ENCODE results near the gene PPT1. TPM values are rescaled to one million over a fixed set of nuclear protein-coding genes. Genes with fewer than 3 reads are reported as not detected.

Gene PPT1
- total and polyA plus RNA-seq, 2 of the 8 experiments (the other 6 are each of a cell fraction or from before 2014, with no cell fraction given) = 77.1 to 150 TPM

DNA sequence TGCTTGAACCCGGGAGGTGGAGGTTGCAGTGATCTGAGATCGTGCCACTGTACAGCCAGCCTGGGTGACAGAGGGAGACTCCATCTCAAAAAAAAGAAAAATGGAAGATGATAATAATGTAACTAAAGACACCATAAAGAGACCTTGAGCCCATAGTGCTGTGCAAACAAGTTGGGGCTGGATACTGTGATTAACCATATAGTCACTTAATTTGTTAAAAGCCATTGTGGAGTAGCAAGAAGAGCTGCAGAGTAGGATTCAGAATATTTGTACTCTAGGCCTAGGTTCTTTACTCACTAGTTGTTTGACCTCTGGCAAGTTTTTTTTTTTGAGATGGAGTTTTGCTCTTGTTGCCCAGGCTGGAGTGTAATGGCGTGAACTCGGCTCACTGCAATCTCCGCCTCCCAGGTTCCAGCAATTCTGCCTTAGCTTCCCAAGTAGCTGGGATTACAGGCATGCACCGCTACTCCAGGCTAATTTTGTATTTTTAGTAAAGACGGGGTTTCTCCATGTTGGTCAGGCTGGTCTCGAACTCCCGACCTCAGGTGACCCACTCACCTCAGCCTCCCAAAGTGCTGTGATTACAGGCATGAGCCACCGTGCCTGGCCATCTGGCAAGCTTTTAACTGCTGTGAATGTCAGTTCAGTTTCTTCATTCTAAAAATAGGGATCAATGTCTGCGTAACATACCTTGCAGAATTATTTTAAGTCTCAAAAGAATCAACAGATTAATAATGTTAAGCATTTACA lies 43.7 kb downstream of the PPT1 start:
- Histone ChIP-seq H3K23ac (ENCODE audit: insufficient read length) (no peak overlapping the region), H2AK5ac (ENCODE audit: low read depth, low read length) (no peak overlapping the region), H3K4me3 (ENCODE audit: extremely low read depth in 1 of 4, insufficient read depth in 2 of 4, low read depth in 3 of 4, low read length in 4 of 4) (no peak overlapping the region), H3K56ac (replicated peaks; ENCODE audit: insufficient read length, low read depth, low read length) (no peak overlapping the region), H2BK20ac (ENCODE audit: low read length) (no peak overlapping the region), H4K91ac (replicated peaks; ENCODE audit: insufficient read length, low read length) (no peak overlapping the region), H4K8ac (ENCODE audit: extremely low read depth, insufficient read depth, low read length) (no peak overlapping the region), H3K79me1 (ENCODE audit: low read depth, low read length) (peaks cover 5% of the 10 kb centered on the region), H2BK5ac (ENCODE audit: low read depth, low read length) (no peak overlapping the region), H2BK120ac (replicated peaks; ENCODE audit: low read depth, low read length) (no peak overlapping the region), H3K4me1 (replicated peaks in 1 of 4; ENCODE audit: control insufficient read depth in 3 of 4, insufficient read depth in 4 of 4, low read length in 3 of 4) (no peaks in the 10 kb centered on the region; a peak in 3 of 7 replicates), H4K20me1 (replicated peaks in 1 of 2; ENCODE audit: control insufficient read depth in 1 of 2, insufficient read depth in 2 of 2, low read length in 2 of 2) (peaks cover 4 to 18% of the 10 kb centered on the region in 2 experiments), H3K36me3 (ENCODE audit: control insufficient read depth in 2 of 4, insufficient read depth in 4 of 4, low read length in 3 of 4) (peaks cover 0 to 6% (median 2%) of the 10 kb centered on the region in 4 experiments; a peak in 4 of 8 replicates), H3K4me2 (ENCODE audit: insufficient read depth in 1 of 2, low read depth in 2 of 2, low read length in 2 of 2) (no peak overlapping the region), H3K23me2 (ENCODE audit: low read depth, low read length) (no peaks in the 10 kb centered on the region), H2AFZ (ENCODE audit: low read length) (no peak overlapping the region), H3K4ac (replicated peaks; ENCODE audit: insufficient read length, low read depth, low read length) (no peak overlapping the region), H2BK12ac (ENCODE audit: low read depth, low read length) (no peak overlapping the region), H3K79me2 (ENCODE audit: control insufficient read depth in 1 of 2, insufficient read depth in 2 of 2, low read length in 2 of 2) (peaks cover 4 to 90% of the 10 kb centered on the region in 2 experiments), H3K9ac (replicated peaks in 1 of 4; ENCODE audit: extremely low read depth in 1 of 4, low read depth in 3 of 4, low read length in 3 of 4) (no peak overlapping the region), H3K18ac (ENCODE audit: extremely low read depth, low read length) (no peak overlapping the region), H4K5ac (ENCODE audit: insufficient read length, low read depth, low read length) (no peak overlapping the region), H3K27me3 (replicated peaks in 1 of 4; ENCODE audit: control insufficient read depth in 3 of 4, extremely low read depth in 1 of 4, insufficient read depth in 3 of 4, low read length in 3 of 4) (no peaks in the 10 kb centered on the region), H3K27ac (ENCODE audit: low read depth, low read length) (no peak overlapping the region), H3K9me3 (ENCODE audit: insufficient read depth in 2 of 2, low read depth in 1 of 2, low read length in 1 of 2) (no peaks in the 10 kb centered on the region), H2BK15ac (ENCODE audit: low read length) (no peak overlapping the region), H3K14ac (ENCODE audit: insufficient read length) (no peak overlapping the region)
- ChIA-PET POLR2A (ENCODE audit: partially characterized antibody) (interaction anchor here (0.7 to 1.9 kb wide), 3 partner anchors 12 to 22 kb away, joined by 3 to 7 read pairs (median 4); partner anchors contain the start of gene CAP1), CTCF (ENCODE audit: partially characterized antibody) (interaction anchor here (1.0 kb wide), 1 partner anchor 21 kb away, joined by 3 read pairs; no protein-coding TSS in a partner anchor)
- 91% methylated on average over 11 of the region's 11 CpGs; no CpG with 5 or more reads in 1 of the 2 experiments for WGBS, 2 experiments (ENCODE audit: extremely low coverage in 1 of 2, insufficient coverage in 1 of 2, insufficient read length in 1 of 2, insufficient replicate concordance in 2 of 2, low coverage in 1 of 2, low lambda C conversion rate in 2 of 2, missing lambda C conversion rate in 1 of 2)
- DNase-seq (ENCODE audit: low read depth in 1 of 2, low spot score in 2 of 2) = no peak
- FAIRE-seq = no peak
- no peak for TF ChIP-seq JUN (IDR thresholded peaks at IDR 0.05; ENCODE audit: low read depth, low read length)
- TF ChIP-seq EZH2 (IDR thresholded peaks at IDR 0.05; ENCODE audit: low read depth, low read length, severe bottlenecking) = no peak
- no peak for TF ChIP-seq GABPA (IDR thresholded peaks at IDR 0.05; ENCODE audit: borderline replicate concordance, insufficient read depth, low read length)
- no peak for TF ChIP-seq CBX5 (IDR thresholded peaks at IDR 0.05; ENCODE audit: low read depth, low read length)
- no peak for TF ChIP-seq JUND (IDR thresholded peaks at IDR 0.05; ENCODE audit: low read length)
- TF ChIP-seq SIX5 (IDR thresholded peaks at IDR 0.05; ENCODE audit: low read depth, low read length) = no peak
- no peak for TF ChIP-seq KDM1A (IDR thresholded peaks at IDR 0.05; ENCODE audit: borderline replicate concordance, low read length)
- no peak for TF ChIP-seq ZNF274 (IDR thresholded peaks at IDR 0.05; ENCODE audit: borderline replicate concordance, extremely low read depth, low read length)
- no peak for TF ChIP-seq TAF1 (IDR thresholded peaks at IDR 0.05; ENCODE audit: low read depth, low read length)
- no peak for TF ChIP-seq TEAD4 (IDR thresholded peaks at IDR 0.05; ENCODE audit: low read depth, low read length)
- TF ChIP-seq ASH2L (IDR thresholded peaks at IDR 0.05; ENCODE audit: low read length) = no peak
- no peak for TF ChIP-seq CREB1 (IDR thresholded peaks at IDR 0.05)

Data from H1 (cell line).